A549 (cell line): ENCODE data around the gene TMEM128. TPM values are rescaled to one million over a fixed set of nuclear protein-coding genes. Genes with fewer than 3 reads are reported as not detected.
"Not testable (repeated sequence)": the region's sequence is repeated elsewhere in the genome, so short reads cannot be mapped to it uniquely, and the experiment has no call there.

Experiments
- ATAC-seq, 2 experiments: fragments of 200-7000 bp in 1 of 2; fragments of >200 bp in 1 of 2; cut with Nextera tagmentation in 1 of 2; cut with Tn5 transposase in 1 of 2; 3 replicates each; pipeline versions ENCODE4 v1.8.0 to v1.9.1; 2018 to 2020; ENCODE audit warnings: mild to moderate bottlenecking in 1 of 2, moderate library complexity in 1 of 2
- CTCF ChIA-PET: fragments of 300-600 bp; sonication (Branson Sonifier 250); formaldehyde crosslinking; extraction: SDS; loops from one replicate; lab custom pipeline; 2021; ENCODE audit warnings: antibody characterized with exemption, inconsistent platforms; lab: Yijun Ruan, JAX
- POLR2A ChIA-PET: fragments of 350-600 bp; formaldehyde crosslinking; extraction: SDS; loops from one replicate; lab custom pipeline; 2021; ENCODE audit warnings: antibody characterized with exemption, inconsistent platforms; lab: Yijun Ruan, JAX
- DNase-seq, 2 experiments: peaks; one replicate each; pipeline versions ENCODE4 v3.0.0 to v3.0.0-alpha.2; 2011 to 2016; ENCODE audit warnings: low read depth in 1 of 2, low spot score in 1 of 2
- FAIRE-seq: peaks from 2 replicates; lab custom pipeline; 2011; peaks lifted over from hg19 to GRCh38; lab: Jason Lieb, UNC
- H3K27ac ChIP-seq, 2 experiments: fragments of >200 bp; sonication (Bioruptor Twin); formaldehyde crosslinking; 3 replicates each; pipeline ENCODE4 v1.5.1; 2016 to 2017
- H3K4me1 ChIP-seq: fragments of >200 bp; sonication (Bioruptor Twin); formaldehyde crosslinking; 3 replicates; pipeline ENCODE4 v1.6.1; 2016
- H3K4me2 ChIP-seq: fragments of >200 bp; sonication (Bioruptor Twin); formaldehyde crosslinking; 3 replicates; pipeline ENCODE4 v1.6.1; 2016
- H3K4me3 ChIP-seq: fragments of >200 bp; sonication (Bioruptor Twin); formaldehyde crosslinking; 3 replicates; pipeline ENCODE4 v1.5.1; 2016
- H3K9me3 ChIP-seq: fragments of >200 bp; sonication (Bioruptor Twin); formaldehyde crosslinking; 3 replicates; pipeline ENCODE4 v1.6.1; 2016
- ATOH8 ChIP-seq: fragments of 250-450 bp; sonication (Bioruptor Pico); IDR thresholded peaks from 2 replicates; pipeline ENCODE4 v1.5.0; 2020; ENCODE audit warnings: low read depth, mild to moderate bottlenecking, moderate library complexity
- BHLHE40 ChIP-seq: IDR thresholded peaks from 2 replicates; pipeline ENCODE4 v1.6.1; 2012; ENCODE audit warnings: low read depth, low read length, inconsistent platforms
- CHD2 ChIP-seq: fragments of 150-350 bp; IDR thresholded peaks from 2 replicates; pipeline ENCODE4 v1.6.1; 2014; ENCODE audit warnings: low read length; ENCODE audit not compliant: partially characterized antibody
- ESRRA ChIP-seq: fragments of 150-350 bp; IDR thresholded peaks from 2 replicates; pipeline ENCODE4 v1.6.1; 2014; ENCODE audit warnings: mild to moderate bottlenecking, low read length, borderline replicate concordance
- FOSB ChIP-seq: fragments of 250-450 bp; sonication (Bioruptor Pico); IDR thresholded peaks from 2 replicates; pipeline ENCODE4 v1.5.0; 2020; ENCODE audit warnings: mild to moderate bottlenecking, moderate library complexity
- FOSL2 ChIP-seq, 2 experiments: fragments of 450-650 bp in 1 of 2; fragments of >200 bp in 1 of 2; sonication (Bioruptor Twin) in 1 of 2; formaldehyde crosslinking; IDR thresholded peaks; 2 replicates each; pipeline versions ENCODE4 v1.5.0 to v1.6.1; 2016 to 2020; ENCODE audit warnings: mild to moderate bottlenecking in 1 of 2, moderate library complexity in 1 of 2
- HDAC2 ChIP-seq: fragments of 200-600 bp; sonication (generic); IDR thresholded peaks from 2 replicates; pipeline ENCODE4 v1.6.1; 2016
- HES2 ChIP-seq: fragments of >200 bp; sonication (Bioruptor Twin); formaldehyde crosslinking; IDR thresholded peaks from 2 replicates; pipeline ENCODE4 v1.6.1; 2016
- HOXA7 ChIP-seq: fragments of 250-450 bp; sonication (Bioruptor Pico); IDR thresholded peaks from 2 replicates; pipeline ENCODE4 v1.5.0; 2020; ENCODE audit warnings: mild to moderate bottlenecking, moderate library complexity
- JUN ChIP-seq, 2 experiments: fragments of >200 bp; sonication (Bioruptor Twin); formaldehyde crosslinking; IDR thresholded peaks; 2 replicates in 1 of 2; 3 replicates in 1 of 2; pipeline ENCODE4 v1.6.1; 2016 to 2017
- MAFK ChIP-seq: fragments of 450-650 bp; IDR thresholded peaks from 2 replicates; pipeline ENCODE4 v1.6.1; 2014; ENCODE audit not compliant: partially characterized antibody
- MAZ ChIP-seq: fragments of 150-350 bp; IDR thresholded peaks from 2 replicates; pipeline ENCODE4 v1.6.1; 2014; ENCODE audit warnings: antibody characterized with exemption, low read depth, low read length, borderline replicate concordance
- MYC ChIP-seq: IDR thresholded peaks from 2 replicates; pipeline ENCODE4 v1.6.1; 2012; ENCODE audit warnings: mild to moderate bottlenecking, inconsistent platforms, low read length, improper control_type of control experiment, borderline replicate concordance
- RARB ChIP-seq: fragments of 250-450 bp; sonication (Bioruptor Pico); IDR thresholded peaks from 2 replicates; pipeline ENCODE4 v1.8.0; 2021; ENCODE audit warnings: mild to moderate bottlenecking, moderate library complexity
- RFX5 ChIP-seq: fragments of 450-650 bp; IDR thresholded peaks from 2 replicates; pipeline ENCODE4 v1.7.1; 2014; ENCODE audit warnings: antibody characterized with exemption, mild to moderate bottlenecking, moderate library complexity
- RNF2 ChIP-seq: fragments of 200-600 bp; sonication (generic); IDR thresholded peaks from 2 replicates; pipeline ENCODE4 v1.6.1; 2016; ENCODE audit warnings: low read depth, mild to moderate bottlenecking, antibody characterized with exemption, moderate library complexity, borderline replicate concordance
- TFCP2L1 ChIP-seq: fragments of 250-450 bp; sonication (Bioruptor Pico); IDR thresholded peaks from 2 replicates; pipeline ENCODE4 v1.5.0; 2021; ENCODE audit warnings: mild to moderate bottlenecking
- TP53 ChIP-seq: fragments of 250-450 bp; sonication (Bioruptor Pico); IDR thresholded peaks from 2 replicates; pipeline ENCODE4 v1.5.0; 2021; ENCODE audit warnings: mild to moderate bottlenecking, moderate library complexity
- ZC3H11A ChIP-seq: fragments of 450-650 bp; IDR thresholded peaks from 2 replicates; pipeline ENCODE4 v1.6.1; 2014; ENCODE audit warnings: antibody characterized with exemption, mild to moderate bottlenecking
- WGBS: methylation state at CpG from one replicate; pipeline ENCODE4 v1.1.6; 2017; ENCODE audit errors: missing lambda C conversion rate; 5-methylcytosine and 5-hydroxymethylcytosine counted together
- polyA plus RNA-seq, 4 experiments: library from polyadenylated mRNA; depleted of rRNA in 3 of 4; stranded (reverse); fragments of >200 nt; fragmentation: RNase III in 1 of 4; extraction: RNeasy Plus Mini Kit Qiagen cat#74134 plus additional on column Dnase treatment in 1 of 4; gene quantifications; 2 replicates in 3 of 4; 3 replicates in 1 of 4; pipeline ENCODE4 v1.2.3, GENCODE V29; 2011 to 2017
- TF ChIP-seq, protein P1 (sequence below): fragments of 450-650 bp; IDR thresholded peaks from 2 replicates; pipeline ENCODE4 v1.6.1; 2014; ENCODE audit warnings: antibody characterized with exemption
- TF ChIP-seq, protein P2 (sequence below): fragments of 150-350 bp; IDR thresholded peaks from 2 replicates; pipeline ENCODE4 v1.6.1; 2014; ENCODE audit warnings: low read depth, mild to moderate bottlenecking, low read length
- TF ChIP-seq, protein P3 (sequence below): IDR thresholded peaks from 2 replicates; pipeline ENCODE4 v1.6.1; 2012

Gene TMEM128
- polyA plus RNA-seq, 2 of the 4 experiments (the other 2 are of a cell fraction) = 13.9 to 29.1 TPM

- Histone ChIP-seq H3K4me3 (no peak overlapping the region), H3K4me1 (no peaks in the 10 kb centered on the region), H3K4me2 (no peak overlapping the region), H3K27ac (no peak overlapping the region), H3K9me3 (no peaks in the 10 kb centered on the region)
- ATAC-seq (no peak), DNase-seq (no peak), FAIRE-seq (no peak)
- TF ChIP-seq RARB (CRISPR knock-in tag) (no peak), RNF2 (no peak)
- ChIA-PET CTCF (no interaction called here), POLR2A (no interaction called here)
- 63% methylated on average over 5 of the region's 5 CpGs for WGBS
Observed at GRCh38 chr4:4217113-4217512, 30.9 kb downstream of the TMEM128 start.

DNA sequence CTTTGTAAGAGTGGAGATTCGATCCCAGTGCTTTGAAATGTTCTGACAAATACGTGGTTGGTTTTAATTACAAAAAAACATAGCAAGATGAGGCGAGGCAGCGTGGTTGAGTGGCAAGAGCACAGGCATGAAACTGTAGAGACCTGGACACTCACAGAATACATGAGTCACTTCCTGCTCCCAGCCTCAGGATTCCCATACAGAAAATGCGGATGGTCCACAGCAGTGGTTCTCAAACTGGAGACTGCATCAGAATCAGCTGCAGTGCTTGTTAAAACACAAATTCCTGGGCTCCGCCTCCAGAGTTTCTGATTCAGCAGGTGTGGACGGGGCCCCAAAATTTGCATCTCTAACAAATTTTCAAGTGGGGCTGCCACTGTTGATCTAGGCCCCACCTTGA, 31.4 kb downstream of the TMEM128 start:
- H3K4me2 ChIP-seq = no peak overlapping the region
- 33% methylated on average over 7 of the region's 7 CpGs for WGBS
- no peaks in the 10 kb centered on the region for H3K9me3 ChIP-seq

GRCh38 chr4:4213674-4214073, 34.3 kb downstream of the TMEM128 start:
- WGBS = 0% methylated on average over 4 of the region's 4 CpGs
- POLR2A ChIA-PET, CTCF ChIA-PET, H3K27ac ChIP-seq, ATAC-seq, DNase-seq, FAIRE-seq, H3K4me2 ChIP-seq, H3K9me3 ChIP-seq, H3K4me1 ChIP-seq, H3K4me3 ChIP-seq: not testable (repeated sequence)

More for the DNA sequence above, 31.4 kb downstream of the TMEM128 start:
- no peak overlapping the region for H3K27ac ChIP-seq
- CTCF ChIA-PET = no interaction called here
- no peak for TF ChIP-seq ATOH8 (CRISPR knock-in tag)
- TF ChIP-seq, protein P1, sequence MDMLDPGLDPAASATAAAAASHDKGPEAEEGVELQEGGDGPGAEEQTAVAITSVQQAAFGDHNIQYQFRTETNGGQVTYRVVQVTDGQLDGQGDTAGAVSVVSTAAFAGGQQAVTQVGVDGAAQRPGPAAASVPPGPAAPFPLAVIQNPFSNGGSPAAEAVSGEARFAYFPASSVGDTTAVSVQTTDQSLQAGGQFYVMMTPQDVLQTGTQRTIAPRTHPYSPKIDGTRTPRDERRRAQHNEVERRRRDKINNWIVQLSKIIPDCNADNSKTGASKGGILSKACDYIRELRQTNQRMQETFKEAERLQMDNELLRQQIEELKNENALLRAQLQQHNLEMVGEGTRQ = no peak
- no peak for TF ChIP-seq MAFK
- TF ChIP-seq ESRRA = no peak
- TF ChIP-seq CHD2 = no peak
- TF ChIP-seq JUN (IDR thresholded peaks at IDR 0.05) = no peak
- TF ChIP-seq TP53 (CRISPR knock-in tag) = no peak
- TF ChIP-seq, protein P2, sequence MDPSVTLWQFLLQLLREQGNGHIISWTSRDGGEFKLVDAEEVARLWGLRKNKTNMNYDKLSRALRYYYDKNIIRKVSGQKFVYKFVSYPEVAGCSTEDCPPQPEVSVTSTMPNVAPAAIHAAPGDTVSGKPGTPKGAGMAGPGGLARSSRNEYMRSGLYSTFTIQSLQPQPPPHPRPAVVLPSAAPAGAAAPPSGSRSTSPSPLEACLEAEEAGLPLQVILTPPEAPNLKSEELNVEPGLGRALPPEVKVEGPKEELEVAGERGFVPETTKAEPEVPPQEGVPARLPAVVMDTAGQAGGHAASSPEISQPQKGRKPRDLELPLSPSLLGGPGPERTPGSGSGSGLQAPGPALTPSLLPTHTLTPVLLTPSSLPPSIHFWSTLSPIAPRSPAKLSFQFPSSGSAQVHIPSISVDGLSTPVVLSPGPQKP = no peak
- TF ChIP-seq RARB (CRISPR knock-in tag) = no peak
- TF ChIP-seq HES2 = no peak
- ATAC-seq (no peak), FAIRE-seq (no peak), DNase-seq (no peak)
- no peak overlapping the region for H3K4me3 ChIP-seq
- POLR2A ChIA-PET = no interaction called here
- no peaks in the 10 kb centered on the region for H3K4me1 ChIP-seq

DNA sequence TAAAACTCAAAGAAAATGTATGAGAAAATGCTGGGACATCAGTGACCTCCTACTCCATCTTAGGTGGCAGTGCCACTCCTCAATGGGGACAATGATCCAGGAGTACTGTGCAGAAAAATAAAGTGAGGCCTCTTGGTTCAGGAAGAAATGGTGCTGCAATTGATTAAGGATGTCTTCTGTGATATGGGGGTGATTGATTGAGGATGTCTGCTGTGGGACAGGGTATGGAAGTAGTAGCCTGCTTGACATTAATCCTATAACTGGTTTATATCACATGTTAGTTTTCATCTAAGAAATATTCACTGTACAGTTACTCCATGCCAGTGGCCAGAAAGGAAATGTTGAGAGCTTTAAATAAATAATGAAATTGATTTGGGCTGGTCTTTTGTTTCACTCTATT, 41.8 kb downstream of the TMEM128 start:
- DNase-seq = no peak
- no peak overlapping the region for H3K27ac ChIP-seq
- CTCF ChIA-PET = no interaction called here
- no peak for ATAC-seq
- no peak overlapping the region for H3K4me2 ChIP-seq
- TF ChIP-seq RFX5 = no peak
- no peak for FAIRE-seq
- POLR2A ChIA-PET = no interaction called here
- no peaks in the 10 kb centered on the region for H3K9me3 ChIP-seq
- no peak overlapping the region for H3K4me3 ChIP-seq
- no peaks in the 10 kb centered on the region for H3K4me1 ChIP-seq

DNA sequence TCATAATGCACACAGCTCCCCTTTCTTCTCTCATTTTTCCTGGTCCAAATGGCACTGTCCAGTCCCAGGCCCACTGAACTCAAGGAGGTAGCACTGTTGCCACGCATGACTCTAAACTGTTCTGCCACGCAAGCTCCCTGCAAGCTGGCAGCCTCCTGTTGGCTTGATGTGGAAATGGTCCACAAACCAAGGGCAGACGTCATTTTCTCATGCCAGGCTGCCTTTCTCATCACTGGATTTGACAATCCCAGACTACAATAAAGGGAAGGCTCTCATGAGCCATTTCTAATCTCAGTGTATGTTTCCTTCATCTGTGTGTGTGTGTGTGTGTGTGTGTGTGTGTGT, 43.6 kb downstream of the TMEM128 start:
- DNase-seq = no peak
- POLR2A ChIA-PET = no interaction called here
- FAIRE-seq = no peak
- 0% methylated on average over 1 of the region's 3 CpGs for WGBS
- no peak; a peak in 1 of 6 replicates for ATAC-seq
- H3K4me2 ChIP-seq = no peak overlapping the region
- H3K27ac ChIP-seq = no peak overlapping the region
- no peaks in the 10 kb centered on the region for H3K9me3 ChIP-seq
- no peak overlapping the region for H3K4me3 ChIP-seq
- no peaks in the 10 kb centered on the region for H3K4me1 ChIP-seq
- CTCF ChIA-PET = no interaction called here
- TF ChIP-seq HDAC2 (no peak), MAFK (no peak), HOXA7 (no peak), BHLHE40 (no peak), ZC3H11A (no peak), MAZ (no peak), FOSL2 (IDR thresholded peaks at IDR 0.05) (no peak), FOSL2 (CRISPR knock-in tag; IDR thresholded peaks at IDR 0.05) (no peak), MYC (no peak), FOSB (CRISPR knock-in tag) (no peak), TFCP2L1 (CRISPR knock-in tag) (no peak), ATOH8 (CRISPR knock-in tag) (no peak)
- TF ChIP-seq, protein P3, sequence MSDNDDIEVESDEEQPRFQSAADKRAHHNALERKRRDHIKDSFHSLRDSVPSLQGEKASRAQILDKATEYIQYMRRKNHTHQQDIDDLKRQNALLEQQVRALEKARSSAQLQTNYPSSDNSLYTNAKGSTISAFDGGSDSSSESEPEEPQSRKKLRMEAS = no peak
- TF ChIP-seq, protein P1 = no peak
